Suprapubic skin (tissue), 4 donors: ENCODE data around the gene ARHGAP29. TPM values are rescaled to one million over a fixed set of nuclear protein-coding genes. Genes with fewer than 3 reads are reported as not detected.

Source experiments
- total RNA-seq, 4 donors: library from RNA; depleted of rRNA; stranded (reverse); fragments of >200 nt; gene quantifications; one replicate each; pipeline ENCODE4 v1.1.0, GENCODE V29; 2016

ARHGAP29 gene
- total RNA-seq, 4 donors from 2014 or later, result 23.4 to 38.3 (median 28.6) TPM

Other genes starting within 250 kb of the ARHGAP29 start
- gene ABCA4, start 116.4 kb downstream of the ARHGAP29 start, total RNA-seq, result 1 to 10 TPM; 2.8 to 6.8 (median 4.3) TPM
- 10 to 100 TPM; 27.6 to 46.5 (median 39.8) TPM for gene ABCD3, start 180.8 kb upstream of the ARHGAP29 start, total RNA-seq